Parathyroid adenoma (tissue), 2 donors: ENCODE data around the gene PRDM8.

Source experiments
- H2AFZ ChIP-seq: fragments of 300-600 bp; sonication (generic); one replicate; pipeline ENCODE4 v1.7.0; 2017; ENCODE audit warnings: antibody characterized with exemption, mild to moderate bottlenecking
- H3K27ac ChIP-seq: fragments of 300-600 bp; sonication (generic); one replicate; pipeline ENCODE4 v1.7.0; 2017
- H3K27me3 ChIP-seq: fragments of 300-600 bp; sonication (generic); one replicate; pipeline ENCODE4 v1.7.0; 2017; ENCODE audit warnings: low read length; ENCODE audit not compliant: control insufficient read depth, insufficient read depth
- H3K36me3 ChIP-seq: fragments of 300-600 bp; sonication (generic); one replicate; pipeline ENCODE4 v1.7.0; 2017; ENCODE audit warnings: low read length; ENCODE audit not compliant: control insufficient read depth, insufficient read depth
- H3K4me1 ChIP-seq: fragments of 300-600 bp; sonication (generic); one replicate; pipeline ENCODE4 v1.7.0; 2017; ENCODE audit warnings: control low read depth
- H3K4me2 ChIP-seq: fragments of 300-600 bp; sonication (generic); one replicate; pipeline ENCODE4 v1.7.0; 2017; ENCODE audit warnings: low read length
- H3K4me3 ChIP-seq: fragments of 300-600 bp; sonication (generic); one replicate; pipeline ENCODE4 v1.7.0; 2017; ENCODE audit warnings: low read depth, low read length
- H3K79me2 ChIP-seq: fragments of 300-600 bp; sonication (generic); one replicate; pipeline ENCODE4 v1.7.0; 2017; ENCODE audit warnings: control low read depth
- H3K9ac ChIP-seq: fragments of 300-600 bp; sonication (generic); one replicate; pipeline ENCODE4 v1.7.0; 2017; ENCODE audit warnings: mild to moderate bottlenecking
- H3K9me3 ChIP-seq: fragments of 300-600 bp; sonication (generic); one replicate; pipeline ENCODE4 v1.7.0; 2017; ENCODE audit warnings: low read length; ENCODE audit not compliant: control insufficient read depth
- CTCF ChIP-seq: fragments of 300-600 bp; sonication (generic); IDR thresholded peaks from one replicate; pipeline ENCODE4 v1.7.0; 2017; ENCODE audit warnings: antibody characterized with exemption, mild to moderate bottlenecking
- donor health status: primary hyperparathyroidism.

The PRDM8 gene

GRCh38 chr4:80185787-80186548 is 11.3 kb upstream of the PRDM8 start:
- Histone ChIP-seq H3K4me3 (no peak overlapping the region), H3K9ac (no peak overlapping the region), H3K4me2 (peak overlapping the region; percentile 5), H3K9me3 (no peaks in the 10 kb centered on the region), H3K4me1 (no peaks in the 10 kb centered on the region), H3K36me3 (no peaks in the 10 kb centered on the region), H3K27ac (no peak overlapping the region), H2AFZ (no peak overlapping the region), H3K79me2 (no peaks in the 10 kb centered on the region), H3K27me3 (peaks cover 25% of the 10 kb centered on the region)
- TF ChIP-seq CTCF: no peak

- TF ChIP-seq CTCF: no peak
- Histone ChIP-seq H3K9ac (no peak overlapping the region), H3K4me1 (no peaks in the 10 kb centered on the region), H3K4me2 (no peak overlapping the region), H3K79me2 (no peaks in the 10 kb centered on the region), H3K4me3 (no peak overlapping the region), H3K27ac (no peak overlapping the region), H3K9me3 (no peaks in the 10 kb centered on the region), H3K36me3 (no peaks in the 10 kb centered on the region), H2AFZ (no peak overlapping the region), H3K27me3 (peaks cover 25% of the 10 kb centered on the region)
Measured at GRCh38 chr4:80186676-80187075, 10.6 kb upstream of the PRDM8 start.

- H3K4me3 ChIP-seq: no peak overlapping the region
- H3K36me3 ChIP-seq: no peaks in the 10 kb centered on the region
- H3K27ac ChIP-seq: no peak overlapping the region
- no peaks in the 10 kb centered on the region for H3K79me2 ChIP-seq
- no peaks in the 10 kb centered on the region for H3K4me1 ChIP-seq
- no peak overlapping the region for H3K9ac ChIP-seq
- H3K4me2 ChIP-seq: no peak overlapping the region
- H2AFZ ChIP-seq: no peak overlapping the region
- no peaks in the 10 kb centered on the region for H3K9me3 ChIP-seq
- H3K27me3 ChIP-seq: peaks cover 25% of the 10 kb centered on the region
- no peak for TF ChIP-seq CTCF
Measured at GRCh38 chr4:80187677-80188076, 9.6 kb upstream of the PRDM8 start.

- peaks cover 25% of the 10 kb centered on the region for H3K27me3 ChIP-seq
- H3K4me1 ChIP-seq: no peaks in the 10 kb centered on the region
- no peaks in the 10 kb centered on the region for H3K36me3 ChIP-seq
Measured at GRCh38 chr4:80188457-80188800, 8.9 kb upstream of the PRDM8 start.

More at GRCh38 chr4:80188457-80188800, 8.9 kb upstream of the PRDM8 start:
- H3K9ac ChIP-seq: no peak overlapping the region
- H3K4me2 ChIP-seq: no peak overlapping the region
- H3K79me2 ChIP-seq: no peaks in the 10 kb centered on the region
- H3K4me3 ChIP-seq: no peak overlapping the region
- TF ChIP-seq CTCF: no peak
- no peak overlapping the region for H2AFZ ChIP-seq
- H3K9me3 ChIP-seq: no peaks in the 10 kb centered on the region
- no peak overlapping the region for H3K27ac ChIP-seq
